Activated CD8-positive, alpha-beta memory T cell treated with anti-CD3 and anti-CD28 coated beads for 48 hours (primary cell): ENCODE results near the gene SCYGR2.
"Not testable (repeated sequence)": the region's sequence is repeated elsewhere in the genome, so short reads cannot be mapped to it uniquely, and the experiment has no call there.

Experiments
- DNase-seq, 3 experiments: peaks; one replicate each; pipeline ENCODE4 v3.0.0-alpha.2; 2020; ENCODE audit warnings: low read depth in 2 of 3, low spot score in 2 of 3

Gene SCYGR2

GRCh38 chr2:227598835-227599503 is at the start of gene SCYGR2:
SCYGR2 (plus strand) TSS chr2:227598893; CDS start chr2:227598893, 0 bp downstream.
- DNase-seq, result not testable (repeated sequence)

DNA sequence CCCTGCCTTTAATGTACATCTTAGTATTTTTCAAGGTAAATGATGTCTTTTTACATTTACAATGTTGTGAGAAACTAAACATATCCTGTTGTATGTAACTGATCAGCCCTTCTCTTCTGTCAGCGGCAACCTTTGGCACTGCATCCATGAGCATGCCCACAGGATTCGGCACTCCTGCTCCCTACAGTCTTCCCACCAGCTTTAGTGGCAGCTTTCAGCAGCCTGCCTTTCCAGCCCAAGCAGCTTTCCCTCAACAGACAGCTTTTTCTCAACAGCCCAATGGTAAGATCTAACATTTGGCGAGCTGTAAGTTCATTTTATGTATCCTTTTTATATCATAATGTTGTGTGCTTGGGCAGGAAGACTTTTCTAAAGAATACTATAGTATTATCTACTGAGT is 46.9 kb upstream of the SCYGR2 start:
- DNase-seq, result no peak

DNA sequence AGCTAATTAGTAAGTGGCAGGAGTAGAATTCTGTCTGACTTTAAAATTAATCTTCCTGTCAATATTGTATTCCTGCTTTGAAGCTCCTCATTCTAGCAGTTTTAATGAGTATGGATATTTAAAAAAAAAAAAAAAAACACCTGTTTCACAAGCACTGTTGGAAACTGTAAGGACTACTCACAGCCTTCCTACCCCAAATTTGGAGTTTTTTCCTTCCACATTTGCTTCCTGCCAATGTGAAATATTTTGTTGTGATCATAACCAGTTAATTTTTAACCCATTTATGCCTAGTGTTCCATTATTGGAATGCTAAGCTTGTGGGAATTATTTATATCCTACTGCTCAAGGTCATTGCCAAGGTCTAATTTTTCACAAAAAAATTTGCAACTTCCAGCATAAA is 36.1 kb upstream of the SCYGR2 start:
- DNase-seq, result no peak

- DNase-seq, result no peak
These were observed 33.6 kb upstream of the SCYGR2 start for GRCh38 chr2:227565080-227565479.

DNA sequence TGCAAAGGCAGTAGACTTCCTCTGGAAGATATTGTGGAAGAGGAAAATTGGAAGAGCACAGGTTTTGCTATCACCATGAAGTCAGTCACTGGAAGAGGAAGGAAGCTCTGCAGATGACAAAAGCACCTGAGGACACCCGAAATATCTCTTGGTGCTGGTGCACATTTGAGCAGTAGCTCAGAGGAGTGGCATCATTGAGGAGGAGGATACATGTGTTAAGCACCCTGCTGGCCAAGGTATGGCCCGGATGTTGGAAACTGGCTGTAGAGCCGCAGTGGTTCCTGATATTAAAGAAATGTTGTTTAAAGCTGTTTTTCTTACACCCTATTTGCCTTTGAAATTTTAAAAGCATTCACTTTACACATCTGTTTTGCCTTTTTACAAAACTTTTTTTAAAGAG is 32.7 kb upstream of the SCYGR2 start:
- no peak for DNase-seq

GRCh38 chr2:227568852-227569169 is 29.9 kb upstream of the SCYGR2 start:
- DNase-seq, result no peak

- no peak for DNase-seq
These were observed 28.1 kb upstream of the SCYGR2 start for GRCh38 chr2:227570615-227571014.

DNA sequence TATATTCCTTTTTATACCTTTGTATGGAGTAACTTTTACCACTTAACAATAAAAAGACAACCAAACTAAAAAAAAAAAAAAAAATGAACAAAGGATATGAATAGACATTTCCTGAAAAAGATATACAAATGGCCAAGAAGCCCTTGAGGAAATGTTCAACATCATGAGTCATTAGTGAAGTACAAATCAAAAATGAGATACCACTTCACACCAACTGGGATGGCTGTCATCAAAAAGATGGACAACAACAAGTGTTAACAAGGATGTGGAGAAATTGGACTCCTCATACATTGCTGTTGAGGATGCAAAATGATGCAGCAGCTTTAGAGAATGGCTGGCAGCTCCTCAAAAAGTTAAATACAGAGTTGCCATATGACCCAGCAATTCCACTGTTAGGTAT is 22.6 kb upstream of the SCYGR2 start:
- no peak for DNase-seq

GRCh38 chr2:227576812-227577211 is 21.9 kb upstream of the SCYGR2 start:
- DNase-seq, result no peak

DNA sequence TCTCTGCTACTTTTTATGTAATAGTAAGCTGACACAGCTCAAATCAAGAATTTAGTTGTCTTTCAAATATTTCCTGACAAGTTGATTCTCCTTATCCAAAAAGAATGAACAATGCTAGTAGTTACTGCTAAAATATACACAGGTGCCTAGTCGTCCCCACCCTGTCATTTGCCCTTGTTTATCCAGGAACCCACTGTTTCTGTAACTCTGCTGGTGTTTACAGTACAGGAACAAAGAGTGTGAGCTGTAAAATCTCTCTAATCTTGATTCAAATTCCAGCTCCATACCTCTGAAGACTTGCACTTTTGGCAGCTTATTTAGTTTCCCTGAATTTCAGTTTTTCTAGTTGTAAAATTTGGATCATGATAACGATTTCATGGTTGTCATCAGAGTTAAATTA is 21.1 kb upstream of the SCYGR2 start:
- no peak for DNase-seq

DNA sequence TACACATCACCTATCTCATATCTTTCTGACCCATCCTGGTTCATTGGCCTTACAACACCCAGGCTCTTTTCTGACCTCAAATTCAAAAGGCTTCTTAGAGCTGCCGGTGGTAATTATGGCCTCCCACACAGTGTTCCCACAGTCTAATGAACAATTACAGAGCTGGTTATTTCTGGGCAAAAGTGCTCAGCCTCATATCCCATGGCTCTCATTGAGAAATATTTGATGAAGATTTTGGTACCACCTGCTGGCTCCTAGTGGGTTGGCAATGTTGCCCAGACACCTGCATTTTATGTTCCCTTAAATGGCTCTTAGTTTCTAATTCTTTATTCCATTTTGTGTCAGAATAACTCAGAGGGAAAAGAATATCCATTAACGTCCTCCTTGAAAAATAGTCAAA is 20.1 kb upstream of the SCYGR2 start:
- no peak for DNase-seq

DNA sequence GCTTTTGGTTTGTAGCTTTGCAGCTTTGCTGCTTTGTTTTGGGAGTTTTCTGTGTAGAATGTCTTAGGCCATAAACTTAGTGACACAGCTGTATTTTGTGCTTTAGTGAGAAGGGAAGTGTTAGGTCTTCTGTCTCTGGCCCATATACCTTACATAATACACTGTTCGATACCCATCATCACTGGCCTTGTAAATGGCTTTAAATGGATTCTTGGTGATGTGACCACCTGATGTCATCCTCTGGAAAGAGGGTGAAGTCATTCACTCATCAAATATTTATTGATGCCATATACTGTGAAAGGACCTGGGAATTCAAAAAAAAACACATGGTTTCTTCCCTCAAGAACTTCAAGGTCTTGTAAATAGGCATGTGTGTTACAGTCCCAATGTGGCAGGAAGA is 18.9 kb upstream of the SCYGR2 start:
- DNase-seq, result no peak

DNA sequence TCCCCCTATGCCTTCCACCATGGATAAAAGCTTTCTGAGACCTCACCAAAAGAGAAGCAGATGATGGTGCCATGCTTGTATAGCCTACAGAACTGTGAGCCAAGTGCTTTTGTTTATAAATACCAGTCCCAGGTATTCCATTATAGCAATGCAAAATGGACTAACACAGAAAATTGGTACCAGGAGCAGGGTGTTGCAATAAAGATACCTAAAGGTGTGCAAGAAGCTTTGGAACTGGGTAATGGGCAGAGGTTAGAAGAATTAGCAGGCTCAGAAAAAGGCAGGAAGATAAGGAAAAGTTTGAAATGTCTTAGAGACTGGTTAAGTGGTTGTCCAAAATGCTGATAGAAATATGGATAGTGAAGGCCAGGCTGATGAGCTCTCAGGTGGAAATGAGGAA is 16.3 kb upstream of the SCYGR2 start:
- DNase-seq, result no peak

- DNase-seq, result no peak
These were observed 5.9 kb upstream of the SCYGR2 start for GRCh38 chr2:227592694-227593387.

- no peak for DNase-seq
These were observed 2.9 kb upstream of the SCYGR2 start for GRCh38 chr2:227595797-227596196.

DNA sequence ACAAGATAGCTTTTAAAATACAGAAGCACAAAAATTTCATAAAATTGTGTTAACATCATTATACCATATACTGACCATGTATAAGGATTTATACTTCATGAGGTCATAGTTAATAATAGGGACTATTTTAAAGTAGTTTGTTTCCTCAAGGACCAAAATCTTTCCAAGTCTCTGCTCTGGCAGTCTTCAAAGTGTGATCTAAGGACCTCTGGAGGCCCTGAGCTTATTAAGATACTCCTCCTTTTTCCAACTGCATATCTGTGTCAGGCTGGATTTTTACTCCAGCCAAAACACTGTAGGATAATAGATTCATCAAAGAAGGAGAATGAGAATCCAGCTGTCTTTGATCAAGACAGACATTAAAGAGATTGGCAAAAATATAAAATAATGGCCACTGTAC is 1.7 kb upstream of the SCYGR2 start:
- no peak for DNase-seq

DNA sequence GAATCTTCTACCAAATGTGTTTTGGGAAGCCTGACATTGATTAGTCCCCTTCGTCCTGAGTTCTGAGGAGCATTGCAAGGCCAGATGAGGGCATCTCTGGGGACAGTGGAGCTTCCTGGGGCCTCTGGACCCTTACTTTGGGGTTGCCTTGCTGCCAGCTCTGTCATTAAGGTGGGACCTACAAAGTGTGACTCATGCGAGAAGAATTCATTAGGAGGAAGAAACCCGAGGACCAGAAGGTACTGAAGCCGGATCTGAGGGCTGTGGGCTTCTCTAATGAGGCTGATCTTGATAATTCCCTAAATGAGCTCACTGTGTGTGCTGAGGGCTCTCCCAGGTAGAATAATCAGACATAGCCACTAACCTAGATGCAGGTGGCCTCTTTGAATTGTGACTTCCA is 695 bp upstream of the SCYGR2 start:
- no peak for DNase-seq

GRCh38 chr2:227602358-227602757 is 3.7 kb downstream of the SCYGR2 start:
- DNase-seq, result no peak

DNA sequence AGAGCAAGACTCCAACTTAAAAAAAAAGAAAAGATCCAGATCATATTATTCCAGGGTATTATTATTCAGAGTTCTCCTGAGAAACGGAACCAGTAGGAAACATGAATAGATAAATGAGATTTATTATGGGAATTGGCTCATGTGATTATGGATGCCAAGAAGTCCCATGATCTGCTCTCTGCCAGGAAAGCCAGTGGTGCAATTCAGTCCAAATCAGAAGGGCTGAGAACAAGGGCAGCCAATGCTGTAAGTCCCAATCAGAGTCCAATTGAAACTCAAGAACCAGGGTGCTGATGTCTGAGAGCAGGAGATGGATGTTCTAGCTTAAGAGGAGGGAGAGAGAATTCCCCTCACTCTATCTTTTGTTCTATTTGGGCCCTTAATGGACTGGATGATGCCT is 7.8 kb downstream of the SCYGR2 start:
- DNase-seq, result no peak

GRCh38 chr2:227607941-227608340 is 9.2 kb downstream of the SCYGR2 start:
- no peak for DNase-seq

- no peak for DNase-seq
These were observed 10.1 kb downstream of the SCYGR2 start for GRCh38 chr2:227608561-227609338.

DNA sequence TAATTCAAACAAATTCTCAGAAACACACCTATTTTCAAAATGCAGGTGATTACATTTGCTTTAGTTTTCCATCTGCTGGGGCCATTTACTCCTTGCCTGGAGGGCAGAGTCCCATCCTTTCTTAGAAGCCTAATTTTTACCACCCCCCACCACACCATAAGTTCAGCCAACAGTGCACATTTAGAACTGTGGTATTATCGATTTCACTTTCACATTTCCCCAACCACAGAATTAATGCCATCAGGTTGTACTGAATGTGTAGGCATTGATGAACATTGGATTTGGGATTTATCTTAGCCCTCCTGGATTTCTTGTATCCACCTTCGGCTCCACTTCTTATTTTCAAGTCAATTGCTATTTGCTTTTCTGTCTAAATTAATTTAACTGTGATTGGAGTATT is 11.4 kb downstream of the SCYGR2 start:
- no peak for DNase-seq
